ENCODE data around the gene RPL36. TPM values are rescaled to one million over a fixed set of nuclear protein-coding genes. Genes with fewer than 3 reads are reported as not detected.

RPL36 gene
- total and polyA plus RNA-seq, 8 donors: 524 to 1,510 (median 728) TPM

GRCh38 chr19:5711025-5711424 lies 20.9 kb downstream of the RPL36 start:
- H3K4me3 ChIP-seq: no peak overlapping the region
- peaks cover 4 to 59% (median 15%) of the 10 kb centered on the region in 3 donors for H3K36me3 ChIP-seq
- peak in 1 of 6 donors; percentile 10 for DNase-seq
- H3K27me3 ChIP-seq: no peaks in the 10 kb centered on the region
- TF ChIP-seq CTCF (IDR thresholded peaks at IDR 0.05): no peak
- H3K9me3 ChIP-seq: no peaks in the 10 kb centered on the region
- no peak for ATAC-seq
- intact Hi-C loops (cut with DNase I): no loop called here
- no peak overlapping the region for H3K27ac ChIP-seq
- WGBS, 2 donors: 93 to 95% methylated on average over 8 of the region's 8 CpGs
- FAIRE-seq: no peak
- no peaks in the 10 kb centered on the region for H3K4me1 ChIP-seq

GRCh38 chr19:5711713-5712161 lies 21.6 kb downstream of the RPL36 start:
- no peaks in the 10 kb centered on the region for H3K9me3 ChIP-seq
- no peak overlapping the region for H3K27ac ChIP-seq
- ATAC-seq (no peak), DNase-seq (peak in 2 of 6 donors; percentile 15 to 70), FAIRE-seq (no peak)
- H3K36me3 ChIP-seq: peaks cover 4 to 52% (median 15%) of the 10 kb centered on the region in 3 donors
- no peaks in the 10 kb centered on the region for H3K27me3 ChIP-seq
- H3K4me3 ChIP-seq: no peak overlapping the region
- no peaks in the 10 kb centered on the region for H3K4me1 ChIP-seq
- intact Hi-C loops (cut with DNase I): no loop called here
- WGBS, 2 donors: 85% methylated on average over 24 to 25 of the region's 25 CpGs
- no peak for TF ChIP-seq CTCF (IDR thresholded peaks at IDR 0.05)

GRCh38 chr19:5713228-5713627 lies 23.1 kb downstream of the RPL36 start:
- WGBS, 2 donors: 91% methylated on average over 9 of the region's 9 CpGs

GRCh38 chr19:5714816-5715215 lies 24.7 kb downstream of the RPL36 start:
- Histone ChIP-seq H3K27ac (no peak overlapping the region), H3K27me3 (no peaks in the 10 kb centered on the region), H3K4me3 (no peak overlapping the region), H3K9me3 (no peaks in the 10 kb centered on the region), H3K4me1 (peaks cover 0 to 14% (median 10%) of the 10 kb centered on the region in 3 donors), H3K36me3 (peaks cover 4 to 38% (median 7%) of the 10 kb centered on the region in 3 donors)
- 90 to 95% methylated on average over 10 of the region's 10 CpGs for WGBS, 2 donors
- FAIRE-seq (no peak), ATAC-seq (no peak), DNase-seq (peak in 1 of 6 donors; percentile 8)
- no peak for TF ChIP-seq CTCF (IDR thresholded peaks at IDR 0.05)
- intact Hi-C loops (cut with DNase I): no loop called here

More at GRCh38 chr19:5713228-5713627, 23.1 kb downstream of the RPL36 start:
- peaks cover 0 to 4% (median 2%) of the 10 kb centered on the region in 3 donors for H3K4me1 ChIP-seq
- ATAC-seq (no peak), DNase-seq (no peak), FAIRE-seq (no peak)
- no peak overlapping the region for H3K27ac ChIP-seq
- no peak overlapping the region for H3K4me3 ChIP-seq
- TF ChIP-seq CTCF (IDR thresholded peaks at IDR 0.05): no peak
- H3K27me3 ChIP-seq: no peaks in the 10 kb centered on the region
- peaks cover 4 to 44% (median 9%) of the 10 kb centered on the region in 3 donors for H3K36me3 ChIP-seq
- intact Hi-C loops (cut with DNase I): no loop called here
- H3K9me3 ChIP-seq: no peaks in the 10 kb centered on the region

GRCh38 chr19:5717215-5717935 lies 27.3 kb downstream of the RPL36 start:
- no peaks in the 10 kb centered on the region for H3K9me3 ChIP-seq
- H3K27me3 ChIP-seq: no peaks in the 10 kb centered on the region
- intact Hi-C loops (cut with DNase I): no loop called here
- peaks cover 1 to 17% (median 7%) of the 10 kb centered on the region in 3 donors for H3K36me3 ChIP-seq
- H3K27ac ChIP-seq: no peak overlapping the region
- peak in 1 of 6 donors; percentile 16 for DNase-seq
- 71 to 76% methylated on average over 8 of the region's 8 CpGs for WGBS, 2 donors
- H3K4me1 ChIP-seq: peaks cover 0 to 14% (median 10%) of the 10 kb centered on the region in 3 donors
- TF ChIP-seq CTCF (IDR thresholded peaks at IDR 0.05): no peak
- FAIRE-seq: no peak
- no peak overlapping the region for H3K4me3 ChIP-seq
- no peak for ATAC-seq

All from pancreas (tissue), 10 donors.